Neural cell (in vitro differentiated cells): ENCODE data around the gene PPP2R2B.

Source experiments
- CTCF ChIP-seq: fragments of 450-650 bp; IDR thresholded peaks from 2 replicates; pipeline ENCODE4 v1.5.1; 2014; ENCODE audit warnings: antibody characterized with exemption, mild to moderate bottlenecking, moderate library complexity; ENCODE audit not compliant: poor library complexity, severe bottlenecking
- EP300 ChIP-seq: fragments of 450-650 bp; conservative IDR thresholded peaks from 2 replicates; pipeline ENCODE4 v1.6.1; 2014; ENCODE audit warnings: antibody characterized with exemption, mild to moderate bottlenecking, moderate library complexity; ENCODE audit not compliant: poor library complexity, severe bottlenecking
- EZH2 ChIP-seq: fragments of 200-600, 300-800 bp; shearing (Covaris generic), sonication (generic); IDR thresholded peaks from 2 replicates; pipeline ENCODE4 v1.6.1; 2014; ENCODE audit warnings: antibody characterized with exemption, low read length, borderline replicate concordance, mild to moderate bottlenecking; ENCODE audit not compliant: insufficient read depth, poor library complexity, severe bottlenecking
- MXI1 ChIP-seq: fragments of 450-650 bp; conservative IDR thresholded peaks from 2 replicates; pipeline ENCODE4 v1.6.1; 2014; ENCODE audit warnings: antibody characterized with exemption, mild to moderate bottlenecking; ENCODE audit not compliant: poor library complexity, severe bottlenecking
- POLR2AphosphoS5 ChIP-seq: IDR thresholded peaks from 2 replicates; pipeline ENCODE4 v1.6.1; 2012
- RAD21 ChIP-seq: fragments of 450-650 bp; conservative IDR thresholded peaks from 2 replicates; pipeline ENCODE4 v1.6.1; 2014; ENCODE audit warnings: antibody characterized with exemption, mild to moderate bottlenecking, moderate library complexity
- REST ChIP-seq: IDR thresholded peaks from 2 replicates; pipeline ENCODE4 v1.6.1; 2012; ENCODE audit warnings: borderline replicate concordance
- SMC3 ChIP-seq: fragments of 450-650 bp; conservative IDR thresholded peaks from 2 replicates; pipeline ENCODE4 v1.6.1; 2014; ENCODE audit warnings: antibody characterized with exemption, mild to moderate bottlenecking, moderate library complexity; ENCODE audit not compliant: poor library complexity

DNA sequence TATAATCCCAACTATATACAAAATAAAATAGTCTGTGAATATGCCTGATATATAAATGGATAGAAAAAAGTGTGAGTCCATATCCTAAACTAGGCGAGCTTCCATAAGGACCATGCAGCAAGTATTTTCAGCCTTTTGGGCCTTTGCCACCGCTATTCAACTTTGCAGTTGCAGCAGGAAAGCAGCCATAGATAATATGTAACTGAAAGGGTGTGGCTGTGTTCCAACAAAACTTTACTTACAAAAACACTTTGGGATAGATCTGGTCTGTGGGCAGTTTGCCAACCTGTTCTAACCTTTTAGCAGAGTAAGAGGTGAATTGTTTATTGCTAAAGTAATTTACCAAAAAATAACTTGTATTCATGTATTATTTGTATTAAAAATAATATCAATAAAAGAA lies 234.8 kb downstream of the PPP2R2B start:
- TF ChIP-seq CTCF (no peak), EP300 (no peak), EZH2 (no peak), MXI1 (no peak), REST (no peak), RAD21 (no peak), POLR2AphosphoS5 (no peak), SMC3 (no peak)
